ENCODE measurements around the gene WLS. TPM values are rescaled to one million over a fixed set of nuclear protein-coding genes. Genes with fewer than 3 reads are reported as not detected.

The WLS gene
- total and polyA plus RNA-seq, 10 of the 15 experiments (the other 5 are each of a cell fraction or from before 2014, with no cell fraction given), result 0.04 to 0.36 TPM; not detected in 8

GRCh38 chr1:68101829-68102228, 130.5 kb downstream of the WLS start (continued):
- TF ChIP-seq, protein P1, sequence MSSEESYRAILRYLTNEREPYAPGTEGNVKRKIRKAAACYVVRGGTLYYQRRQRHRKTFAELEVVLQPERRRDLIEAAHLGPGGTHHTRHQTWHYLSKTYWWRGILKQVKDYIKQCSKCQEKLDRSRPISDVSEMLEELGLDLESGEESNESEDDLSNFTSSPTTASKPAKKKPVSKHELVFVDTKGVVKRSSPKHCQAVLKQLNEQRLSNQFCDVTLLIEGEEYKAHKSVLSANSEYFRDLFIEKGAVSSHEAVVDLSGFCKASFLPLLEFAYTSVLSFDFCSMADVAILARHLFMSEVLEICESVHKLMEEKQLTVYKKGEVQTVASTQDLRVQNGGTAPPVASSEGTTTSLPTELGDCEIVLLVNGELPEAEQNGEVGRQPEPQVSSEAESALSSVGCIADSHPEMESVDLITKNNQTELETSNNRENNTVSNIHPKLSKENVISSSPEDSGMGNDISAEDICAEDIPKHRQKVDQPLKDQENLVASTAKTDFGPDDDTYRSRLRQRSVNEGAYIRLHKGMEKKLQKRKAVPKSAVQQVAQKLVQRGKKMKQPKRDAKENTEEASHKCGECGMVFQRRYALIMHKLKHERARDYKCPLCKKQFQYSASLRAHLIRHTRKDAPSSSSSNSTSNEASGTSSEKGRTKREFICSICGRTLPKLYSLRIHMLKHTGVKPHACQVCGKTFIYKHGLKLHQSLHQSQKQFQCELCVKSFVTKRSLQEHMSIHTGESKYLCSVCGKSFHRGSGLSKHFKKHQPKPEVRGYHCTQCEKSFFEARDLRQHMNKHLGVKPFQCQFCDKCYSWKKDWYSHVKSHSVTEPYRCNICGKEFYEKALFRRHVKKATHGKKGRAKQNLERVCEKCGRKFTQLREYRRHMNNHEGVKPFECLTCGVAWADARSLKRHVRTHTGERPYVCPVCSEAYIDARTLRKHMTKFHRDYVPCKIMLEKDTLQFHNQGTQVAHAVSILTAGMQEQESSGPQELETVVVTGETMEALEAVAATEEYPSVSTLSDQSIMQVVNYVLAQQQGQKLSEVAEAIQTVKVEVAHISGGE (CRISPR knock-in tag; IDR thresholded peaks at IDR 0.05), result no peak
- TF ChIP-seq JUND (IDR thresholded peaks at IDR 0.05; ENCODE audit: low read depth, low read length) (no peak), SREBF1 (IDR thresholded peaks at IDR 0.05; ENCODE audit: low read length) (no peak), MEF2A (IDR thresholded peaks at IDR 0.05; ENCODE audit: insufficient read depth, low read depth, low read length) (no peak), PML (IDR thresholded peaks at IDR 0.05; ENCODE audit: low read length) (no peak), ZZZ3 (IDR thresholded peaks at IDR 0.05; ENCODE audit: control insufficient read depth, insufficient read length, low read depth) (no peak), EZH2 (IDR thresholded peaks at IDR 0.05; ENCODE audit: borderline replicate concordance, control insufficient read depth, low read depth, low read length) (no peak)

DNA sequence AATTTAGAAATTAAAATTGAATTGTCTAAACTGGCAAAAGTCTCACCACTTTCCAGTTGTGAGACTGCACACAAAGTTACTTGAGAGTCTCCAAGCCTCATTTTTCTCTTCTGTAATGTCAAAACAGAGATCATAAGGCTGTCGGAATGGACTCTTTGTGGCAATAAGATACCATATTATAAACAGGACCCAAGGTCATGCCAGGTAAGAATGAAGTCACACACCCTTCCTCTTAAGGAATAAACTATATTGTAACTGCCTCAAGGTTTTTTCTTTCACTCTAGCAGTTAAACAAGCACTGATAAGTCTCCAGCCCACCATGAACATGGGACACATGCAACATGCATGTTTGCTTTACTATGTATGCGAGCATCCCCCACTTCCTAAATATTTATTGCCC, 131.8 kb downstream of the WLS start:
- SMC1A ChIA-PET (ENCODE audit: uncharacterized antibody, unreplicated experiment), result no interaction called here
- no peaks in the 10 kb centered on the region for H4K20me1 ChIP-seq (ENCODE audit: control insufficient read depth, insufficient read depth)
- FAIRE-seq, result no peak
- no peak for TF ChIP-seq IRF4 (IDR thresholded peaks at IDR 0.05; ENCODE audit: low read depth, low read length)
- TF ChIP-seq ETV6 (conservative IDR thresholded peaks at IDR 0.05 in 1 of 2, IDR thresholded peaks at IDR 0.05 in 1 of 2; ENCODE audit: borderline replicate concordance in 1 of 2, low read depth in 1 of 2), result no peak
- TF ChIP-seq ZNF24 (IDR thresholded peaks at IDR 0.05), result no peak
- no peak for TF ChIP-seq MLLT1 (IDR thresholded peaks at IDR 0.05)
- TF ChIP-seq POLR2AphosphoS2 (IDR thresholded peaks at IDR 0.05; ENCODE audit: low read depth, low read length), result no peak
- no peak for TF ChIP-seq CREB1 (IDR thresholded peaks at IDR 0.05; ENCODE audit: low read depth)
- no peak for TF ChIP-seq MEF2B (IDR thresholded peaks at IDR 0.05; ENCODE audit: partially characterized antibody, poor library complexity, severe bottlenecking)
- TF ChIP-seq MTA2 (IDR thresholded peaks at IDR 0.05; ENCODE audit: low read depth), result no peak

More for the DNA sequence above, 131.8 kb downstream of the WLS start:
- ChIA-PET POLR2A (no interaction called here), RAD21 (ENCODE audit: unreplicated experiment) (no interaction called here), CTCF (no interaction called here)
- H3K4me3 ChIP-seq, result no peak overlapping the region
- in situ Hi-C loops (cut with MboI) (no loop called here), intact Hi-C loops (cut with micrococcal nuclease; ENCODE audit: unreplicated experiment) (no loop called here)
- no peak overlapping the region for H3K9ac ChIP-seq (ENCODE audit: control insufficient read depth, insufficient read depth, low read length)
- 27% methylated on average over 2 of the region's 2 CpGs for WGBS (ENCODE audit: insufficient coverage, insufficient replicate concordance, low lambda C conversion rate, missing lambda C conversion rate)
- DNase-seq (ENCODE audit: low read depth, low spot score) (no peak), ATAC-seq (no peak)
- H3K27ac ChIP-seq (ENCODE audit: control insufficient read depth, insufficient read depth), result no peak overlapping the region
- no peaks in the 10 kb centered on the region for H3K36me3 ChIP-seq (ENCODE audit: control insufficient read depth in 2 of 2, insufficient read depth in 2 of 2, low read length in 1 of 2)
- H3K9me3 ChIP-seq (replicated peaks; ENCODE audit: control insufficient read depth, insufficient read depth, low read length), result no peaks in the 10 kb centered on the region
- no TSS peak for BruUV-seq (replicated peaks)
- no peak overlapping the region for H2AFZ ChIP-seq (ENCODE audit: control insufficient read depth, low read depth, low read length)
- H3K4me2 ChIP-seq (ENCODE audit: control insufficient read depth, insufficient read depth), result no peak overlapping the region
- no peaks in the 10 kb centered on the region for H3K79me2 ChIP-seq (ENCODE audit: control insufficient read depth, insufficient read depth, low read length)
- H3K4me1 ChIP-seq (ENCODE audit: control insufficient read depth, insufficient read depth, low read length), result no peaks in the 10 kb centered on the region
- peaks cover 0 to 1% of the 10 kb centered on the region in 2 experiments; a peak in 1 of 4 replicates for H3K27me3 ChIP-seq (replicated peaks in 1 of 2; ENCODE audit: control insufficient read depth in 2 of 2, insufficient read depth in 2 of 2, low read length in 1 of 2)

All from GM12878 (cell line).